GM23338 (cell line): ENCODE data around the gene AURKB.

Experiments used
- CREB1 ChIP-seq: fragments of 250-450 bp; sonication (Bioruptor Pico); IDR thresholded peaks from 2 replicates; pipeline ENCODE4 v1.5.0; 2020; ENCODE audit warnings: low read depth, mild to moderate bottlenecking, moderate library complexity
- EZH2 ChIP-seq: fragments of 200-600 bp; sonication (generic); IDR thresholded peaks from one replicate; pipeline ENCODE4 v1.8.0; 2017; ENCODE audit warnings: antibody characterized with exemption, mild to moderate bottlenecking, low read depth; ENCODE audit not compliant: unreplicated experiment
- EZH2phosphoT487 ChIP-seq: fragments of 200-600 bp; sonication (generic); IDR thresholded peaks from one replicate; pipeline ENCODE4 v1.8.1; 2018; ENCODE audit warnings: antibody characterized with exemption; ENCODE audit not compliant: unreplicated experiment
- JUNB ChIP-seq: IDR thresholded peaks from one replicate; pipeline ENCODE4 v1.6.1; 2016; ENCODE audit warnings: antibody characterized with exemption; ENCODE audit not compliant: unreplicated experiment
- NANOG ChIP-seq: IDR thresholded peaks from 2 replicates; pipeline ENCODE4 v1.6.1; 2016; ENCODE audit warnings: antibody characterized with exemption, borderline replicate concordance
- POLR2AphosphoS5 ChIP-seq: IDR thresholded peaks from 2 replicates; pipeline ENCODE4 v1.6.1; 2016; ENCODE audit warnings: antibody characterized with exemption, low read depth
- STAT1 ChIP-seq: IDR thresholded peaks from one replicate; pipeline ENCODE4 v1.6.1; 2016; ENCODE audit warnings: antibody characterized with exemption; ENCODE audit not compliant: unreplicated experiment
- ZNF331 ChIP-seq: fragments of 250-450 bp; sonication (Bioruptor Pico); IDR thresholded peaks from 2 replicates; pipeline ENCODE4 v1.5.0; 2020; ENCODE audit warnings: low read depth, mild to moderate bottlenecking, moderate library complexity
- TF ChIP-seq, protein P1 (sequence below), 2 experiments: fragments of 200-600 bp in 1 of 2; sonication (generic) in 1 of 2; conservative IDR thresholded peaks; 2 replicates each; pipeline versions ENCODE4 v1.5.1 to v1.6.1; 2016 to 2017; ENCODE audit warnings: antibody characterized with exemption in 2 of 2, low read depth in 2 of 2, mild to moderate bottlenecking in 2 of 2, moderate library complexity in 1 of 2
- TF ChIP-seq, protein P2 (sequence below): IDR thresholded peaks from one replicate; pipeline ENCODE4 v1.6.1; 2018; ENCODE audit warnings: antibody characterized with exemption; ENCODE audit not compliant: unreplicated experiment
- TF ChIP-seq, protein P3 (sequence below): IDR thresholded peaks from 2 replicates; pipeline ENCODE4 v1.6.1; 2016; ENCODE audit warnings: antibody characterized with exemption

DNA sequence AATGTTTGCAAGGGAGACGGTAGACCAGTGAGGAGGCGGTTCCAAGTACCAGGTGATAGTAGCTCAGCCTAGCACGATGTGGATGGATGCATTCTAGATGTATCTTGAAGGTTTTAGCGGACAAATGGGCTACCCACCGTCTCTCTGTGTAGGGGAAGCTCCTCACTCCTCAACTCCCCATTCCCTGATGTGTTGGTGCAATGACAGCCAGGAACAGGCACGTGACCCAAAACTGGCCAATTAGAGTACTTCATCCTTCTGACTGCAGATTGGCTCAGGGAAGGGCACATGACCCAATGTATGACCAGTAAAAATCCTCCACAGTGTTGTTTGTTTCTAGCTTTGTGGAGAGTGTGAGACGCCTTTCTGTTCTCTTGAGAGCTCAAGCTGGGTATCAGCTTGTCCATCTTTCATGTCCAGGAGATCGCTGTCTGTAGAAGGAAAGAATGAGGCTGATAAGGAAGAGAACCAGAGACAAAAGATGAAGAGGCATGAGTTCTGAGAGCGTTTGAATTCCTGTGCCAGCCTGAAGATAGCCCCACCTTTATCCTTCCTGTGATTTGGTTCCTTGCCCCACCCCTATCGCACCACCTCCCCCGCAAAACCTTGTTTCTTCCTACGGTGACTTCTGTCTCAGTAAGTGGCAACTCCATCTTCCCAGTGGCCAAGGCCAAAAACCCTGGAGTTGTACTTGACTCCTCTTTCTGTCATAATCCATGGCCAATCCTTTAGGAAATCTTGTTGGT is 18.1 kb downstream of the AURKB start:
- TF ChIP-seq, protein P1, sequence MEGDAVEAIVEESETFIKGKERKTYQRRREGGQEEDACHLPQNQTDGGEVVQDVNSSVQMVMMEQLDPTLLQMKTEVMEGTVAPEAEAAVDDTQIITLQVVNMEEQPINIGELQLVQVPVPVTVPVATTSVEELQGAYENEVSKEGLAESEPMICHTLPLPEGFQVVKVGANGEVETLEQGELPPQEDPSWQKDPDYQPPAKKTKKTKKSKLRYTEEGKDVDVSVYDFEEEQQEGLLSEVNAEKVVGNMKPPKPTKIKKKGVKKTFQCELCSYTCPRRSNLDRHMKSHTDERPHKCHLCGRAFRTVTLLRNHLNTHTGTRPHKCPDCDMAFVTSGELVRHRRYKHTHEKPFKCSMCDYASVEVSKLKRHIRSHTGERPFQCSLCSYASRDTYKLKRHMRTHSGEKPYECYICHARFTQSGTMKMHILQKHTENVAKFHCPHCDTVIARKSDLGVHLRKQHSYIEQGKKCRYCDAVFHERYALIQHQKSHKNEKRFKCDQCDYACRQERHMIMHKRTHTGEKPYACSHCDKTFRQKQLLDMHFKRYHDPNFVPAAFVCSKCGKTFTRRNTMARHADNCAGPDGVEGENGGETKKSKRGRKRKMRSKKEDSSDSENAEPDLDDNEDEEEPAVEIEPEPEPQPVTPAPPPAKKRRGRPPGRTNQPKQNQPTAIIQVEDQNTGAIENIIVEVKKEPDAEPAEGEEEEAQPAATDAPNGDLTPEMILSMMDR (conservative IDR thresholded peaks at IDR 0.05; ENCODE audit: low read depth in 2 of 2) = no peak
- no peak for TF ChIP-seq EZH2
- no peak for TF ChIP-seq EZH2phosphoT487
- peak; percentile 91 for TF ChIP-seq POLR2AphosphoS5
- TF ChIP-seq, protein P2, sequence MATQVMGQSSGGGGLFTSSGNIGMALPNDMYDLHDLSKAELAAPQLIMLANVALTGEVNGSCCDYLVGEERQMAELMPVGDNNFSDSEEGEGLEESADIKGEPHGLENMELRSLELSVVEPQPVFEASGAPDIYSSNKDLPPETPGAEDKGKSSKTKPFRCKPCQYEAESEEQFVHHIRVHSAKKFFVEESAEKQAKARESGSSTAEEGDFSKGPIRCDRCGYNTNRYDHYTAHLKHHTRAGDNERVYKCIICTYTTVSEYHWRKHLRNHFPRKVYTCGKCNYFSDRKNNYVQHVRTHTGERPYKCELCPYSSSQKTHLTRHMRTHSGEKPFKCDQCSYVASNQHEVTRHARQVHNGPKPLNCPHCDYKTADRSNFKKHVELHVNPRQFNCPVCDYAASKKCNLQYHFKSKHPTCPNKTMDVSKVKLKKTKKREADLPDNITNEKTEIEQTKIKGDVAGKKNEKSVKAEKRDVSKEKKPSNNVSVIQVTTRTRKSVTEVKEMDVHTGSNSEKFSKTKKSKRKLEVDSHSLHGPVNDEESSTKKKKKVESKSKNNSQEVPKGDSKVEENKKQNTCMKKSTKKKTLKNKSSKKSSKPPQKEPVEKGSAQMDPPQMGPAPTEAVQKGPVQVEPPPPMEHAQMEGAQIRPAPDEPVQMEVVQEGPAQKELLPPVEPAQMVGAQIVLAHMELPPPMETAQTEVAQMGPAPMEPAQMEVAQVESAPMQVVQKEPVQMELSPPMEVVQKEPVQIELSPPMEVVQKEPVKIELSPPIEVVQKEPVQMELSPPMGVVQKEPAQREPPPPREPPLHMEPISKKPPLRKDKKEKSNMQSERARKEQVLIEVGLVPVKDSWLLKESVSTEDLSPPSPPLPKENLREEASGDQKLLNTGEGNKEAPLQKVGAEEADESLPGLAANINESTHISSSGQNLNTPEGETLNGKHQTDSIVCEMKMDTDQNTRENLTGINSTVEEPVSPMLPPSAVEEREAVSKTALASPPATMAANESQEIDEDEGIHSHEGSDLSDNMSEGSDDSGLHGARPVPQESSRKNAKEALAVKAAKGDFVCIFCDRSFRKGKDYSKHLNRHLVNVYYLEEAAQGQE = no peak
- TF ChIP-seq CREB1 (CRISPR knock-in tag) = no peak
- no peak for TF ChIP-seq NANOG
- TF ChIP-seq STAT1 = no peak
- TF ChIP-seq JUNB = no peak
- TF ChIP-seq, protein P3, sequence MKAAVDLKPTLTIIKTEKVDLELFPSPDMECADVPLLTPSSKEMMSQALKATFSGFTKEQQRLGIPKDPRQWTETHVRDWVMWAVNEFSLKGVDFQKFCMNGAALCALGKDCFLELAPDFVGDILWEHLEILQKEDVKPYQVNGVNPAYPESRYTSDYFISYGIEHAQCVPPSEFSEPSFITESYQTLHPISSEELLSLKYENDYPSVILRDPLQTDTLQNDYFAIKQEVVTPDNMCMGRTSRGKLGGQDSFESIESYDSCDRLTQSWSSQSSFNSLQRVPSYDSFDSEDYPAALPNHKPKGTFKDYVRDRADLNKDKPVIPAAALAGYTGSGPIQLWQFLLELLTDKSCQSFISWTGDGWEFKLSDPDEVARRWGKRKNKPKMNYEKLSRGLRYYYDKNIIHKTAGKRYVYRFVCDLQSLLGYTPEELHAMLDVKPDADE = no peak
- TF ChIP-seq ZNF331 = no peak
